Activated naive CD8-positive, alpha-beta T cell treated with anti-CD3 and anti-CD28 coated beads, Interleukin-2, amount 50 U/mL, for 24 hours (primary cell): ENCODE results near the gene FSCN2.
"Not testable (repeated sequence)": the region's sequence is repeated elsewhere in the genome, so short reads cannot be mapped to it uniquely, and the experiment has no call there.

ENCODE experiments used
- ATAC-seq: fragments of 150-1000 bp; cut with Tn5 transposase; one replicate; pipeline ENCODE4 v1.10.0; 2021
- DNase-seq: peaks from one replicate; pipeline ENCODE4 v3.0.0; 2021
- H3K27ac Mint-ChIP-seq: one replicate; pipeline ENCODE4 v1.8.0; 2021; ENCODE audit warnings: mild to moderate bottlenecking, mixed read lengths
- H3K27me3 Mint-ChIP-seq: one replicate; pipeline ENCODE4 v1.8.0; 2021; ENCODE audit warnings: mixed read lengths
- H3K36me3 Mint-ChIP-seq: one replicate; pipeline ENCODE4 v1.8.0; 2021; ENCODE audit warnings: low read depth, mixed read lengths
- H3K4me1 Mint-ChIP-seq: one replicate; pipeline ENCODE4 v1.8.0; 2021; ENCODE audit warnings: mixed read lengths
- H3K4me3 Mint-ChIP-seq: one replicate; pipeline ENCODE4 v1.8.0; 2021; ENCODE audit warnings: mild to moderate bottlenecking, moderate library complexity, mixed read lengths
- H3K9me3 Mint-ChIP-seq: one replicate; pipeline ENCODE4 v1.8.0; 2021; ENCODE audit warnings: mixed read lengths

Gene FSCN2

DNA sequence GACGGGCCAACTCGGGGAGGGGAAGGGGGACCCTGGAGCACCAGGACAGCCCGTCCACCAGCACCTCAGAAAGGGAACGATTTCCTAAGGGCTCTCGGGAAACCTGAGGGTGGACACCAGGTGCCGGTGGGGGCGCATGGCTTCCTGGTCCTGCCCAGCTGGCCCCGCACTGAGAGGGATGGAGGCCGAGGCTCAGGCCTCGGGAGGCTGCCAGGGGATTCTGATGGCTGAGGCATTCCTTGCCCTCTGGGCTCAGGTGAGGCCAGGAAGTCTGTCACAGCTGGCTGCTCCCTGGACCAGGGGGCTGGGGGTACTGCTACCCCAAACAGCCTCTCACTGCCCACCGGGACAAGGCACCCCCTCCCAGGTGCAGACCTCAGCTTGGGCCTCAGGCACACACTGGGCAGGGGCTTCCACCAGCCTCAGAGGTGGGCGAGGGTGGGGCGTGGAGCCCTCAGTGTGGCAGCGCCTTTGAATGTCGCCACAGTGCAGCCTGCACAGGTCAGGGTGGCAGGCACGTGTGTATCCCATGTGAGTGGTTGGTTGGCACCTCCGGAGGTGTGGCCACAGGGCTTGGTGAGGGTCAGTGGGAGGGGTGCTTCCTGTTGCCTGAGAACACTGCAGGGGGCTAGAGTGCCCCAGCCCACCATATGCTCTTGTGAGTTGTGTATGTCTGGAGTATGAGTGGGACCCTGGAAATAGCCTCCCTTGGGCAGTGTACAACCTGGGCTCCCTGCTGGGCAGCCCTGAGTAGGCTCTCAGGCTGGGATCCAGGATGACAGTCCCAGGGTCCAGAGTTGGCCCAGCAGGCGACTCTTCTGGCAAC, 3.9 kb upstream of the FSCN2 start:
- Mint-ChIP-seq H3K27me3 (peaks cover 8% of the 10 kb centered on the region), H3K36me3 (no peaks in the 10 kb centered on the region), H3K27ac (no peak overlapping the region), H3K4me3 (no peak overlapping the region), H3K9me3 (no peaks in the 10 kb centered on the region), H3K4me1 (peaks cover 5% of the 10 kb centered on the region)
- DNase-seq: no peak
- ATAC-seq: no peak

DNA sequence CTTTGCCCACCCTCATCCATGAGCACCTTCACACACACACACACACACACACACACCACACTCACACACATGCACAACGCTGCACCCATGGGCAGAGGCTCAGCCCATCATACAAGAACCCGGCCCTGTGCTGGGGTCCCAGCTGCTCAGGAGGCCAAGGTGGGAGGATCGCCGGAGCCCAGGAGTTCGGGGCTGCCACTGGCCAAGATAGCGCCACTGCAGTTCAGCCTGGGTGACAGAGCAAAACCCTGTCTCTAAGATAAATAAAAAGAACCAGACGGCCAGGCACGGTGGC, 3.4 kb upstream of the FSCN2 start:
- H3K27ac Mint-ChIP-seq: no peak overlapping the region
- H3K9me3 Mint-ChIP-seq: no peaks in the 10 kb centered on the region
- DNase-seq (no peak), ATAC-seq (no peak)
- H3K36me3 Mint-ChIP-seq: no peaks in the 10 kb centered on the region
- no peak overlapping the region for H3K4me3 Mint-ChIP-seq
- H3K4me1 Mint-ChIP-seq: peaks cover 4% of the 10 kb centered on the region
- H3K27me3 Mint-ChIP-seq: peaks cover 8% of the 10 kb centered on the region

GRCh38 chr17:81526662-81527571, 1.3 kb upstream of the FSCN2 start:
- Mint-ChIP-seq H3K4me1 (no peaks in the 10 kb centered on the region), H3K9me3 (no peaks in the 10 kb centered on the region), H3K36me3 (no peaks in the 10 kb centered on the region), H3K27ac (no peak overlapping the region), H3K27me3 (peaks cover 6% of the 10 kb centered on the region), H3K4me3 (no peak overlapping the region)
- DNase-seq (no peak), ATAC-seq (no peak)

- H3K4me1 Mint-ChIP-seq: no peaks in the 10 kb centered on the region
Measured at GRCh38 chr17:81528384-81528650, 140 bp downstream of the FSCN2 start.

DNA sequence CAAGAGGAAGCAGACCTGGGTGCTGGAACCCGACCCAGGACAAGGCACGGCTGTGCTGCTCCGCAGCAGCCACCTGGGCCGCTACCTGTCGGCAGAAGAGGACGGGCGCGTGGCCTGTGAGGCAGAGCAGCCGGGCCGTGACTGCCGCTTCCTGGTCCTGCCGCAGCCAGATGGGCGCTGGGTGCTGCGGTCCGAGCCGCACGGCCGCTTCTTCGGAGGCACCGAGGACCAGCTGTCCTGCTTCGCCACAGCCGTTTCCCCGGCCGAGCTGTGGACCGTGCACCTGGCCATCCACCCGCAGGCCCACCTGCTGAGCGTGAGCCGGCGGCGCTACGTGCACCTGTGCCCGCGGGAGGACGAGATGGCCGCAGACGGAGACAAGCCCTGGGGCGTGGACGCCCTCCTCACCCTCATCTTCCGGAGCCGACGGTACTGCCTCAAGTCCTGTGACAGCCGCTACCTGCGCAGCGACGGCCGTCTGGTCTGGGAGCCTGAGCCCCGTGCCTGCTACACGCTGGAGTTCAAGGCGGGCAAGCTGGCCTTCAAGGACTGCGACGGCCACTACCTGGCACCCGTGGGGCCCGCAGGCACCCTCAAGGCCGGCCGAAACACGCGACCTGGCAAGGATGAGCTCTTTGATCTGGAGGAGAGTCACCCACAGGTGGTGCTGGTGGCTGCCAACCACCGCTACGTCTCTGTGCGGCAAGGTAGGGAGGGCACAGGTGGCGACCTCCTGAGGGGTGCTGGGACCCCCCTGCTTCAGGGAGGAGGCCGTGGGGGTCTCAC, 667 bp downstream of the FSCN2 start:
- DNase-seq: no peak
- no peaks in the 10 kb centered on the region for H3K36me3 Mint-ChIP-seq
- peaks cover 6% of the 10 kb centered on the region for H3K27me3 Mint-ChIP-seq
- no peaks in the 10 kb centered on the region for H3K4me1 Mint-ChIP-seq
- ATAC-seq: no peak
- no peak overlapping the region for H3K4me3 Mint-ChIP-seq
- H3K9me3 Mint-ChIP-seq: no peaks in the 10 kb centered on the region
- no peak overlapping the region for H3K27ac Mint-ChIP-seq

More at GRCh38 chr17:81528384-81528650, 140 bp downstream of the FSCN2 start:
- Mint-ChIP-seq H3K27me3 (peaks cover 6% of the 10 kb centered on the region), H3K9me3 (no peaks in the 10 kb centered on the region), H3K4me3 (no peak overlapping the region), H3K27ac (no peak overlapping the region), H3K36me3 (no peaks in the 10 kb centered on the region)
- ATAC-seq: no peak
- DNase-seq: no peak

- DNase-seq: no peak
- Mint-ChIP-seq H3K9me3 (no peaks in the 10 kb centered on the region), H3K27me3 (peaks cover 6% of the 10 kb centered on the region), H3K36me3 (no peaks in the 10 kb centered on the region), H3K27ac (no peak overlapping the region), H3K4me3 (no peak overlapping the region), H3K4me1 (no peaks in the 10 kb centered on the region)
- ATAC-seq: no peak
Measured at GRCh38 chr17:81529437-81529803, 1.2 kb downstream of the FSCN2 start.

DNA sequence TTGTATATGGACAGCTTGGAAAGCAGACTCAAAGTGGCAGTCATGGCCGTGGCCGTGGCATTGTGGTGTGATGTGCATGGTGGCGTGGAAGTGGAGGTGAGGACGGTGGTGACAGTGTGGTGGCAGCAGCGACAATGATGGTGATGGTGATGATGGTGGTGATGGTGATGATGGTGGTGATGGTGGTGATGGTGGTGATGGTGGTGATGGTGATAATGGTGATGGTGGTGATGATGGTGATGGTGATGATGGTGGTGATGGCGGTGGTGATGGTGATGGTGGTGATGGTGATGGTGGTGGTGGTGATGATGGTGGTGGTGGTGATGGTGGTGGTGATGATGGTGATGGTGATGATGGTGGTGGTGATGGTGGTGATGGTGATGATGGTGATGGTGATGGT, 2.8 kb downstream of the FSCN2 start:
- not testable (repeated sequence) for H3K27me3 Mint-ChIP-seq, H3K27ac Mint-ChIP-seq, H3K4me3 Mint-ChIP-seq, DNase-seq, H3K4me1 Mint-ChIP-seq, H3K9me3 Mint-ChIP-seq, ATAC-seq, H3K36me3 Mint-ChIP-seq

- H3K4me1 Mint-ChIP-seq, ATAC-seq, DNase-seq, H3K27me3 Mint-ChIP-seq, H3K9me3 Mint-ChIP-seq, H3K36me3 Mint-ChIP-seq, H3K27ac Mint-ChIP-seq, H3K4me3 Mint-ChIP-seq: not testable (repeated sequence)
Measured at GRCh38 chr17:81531998-81532404, 3.8 kb downstream of the FSCN2 start.

DNA sequence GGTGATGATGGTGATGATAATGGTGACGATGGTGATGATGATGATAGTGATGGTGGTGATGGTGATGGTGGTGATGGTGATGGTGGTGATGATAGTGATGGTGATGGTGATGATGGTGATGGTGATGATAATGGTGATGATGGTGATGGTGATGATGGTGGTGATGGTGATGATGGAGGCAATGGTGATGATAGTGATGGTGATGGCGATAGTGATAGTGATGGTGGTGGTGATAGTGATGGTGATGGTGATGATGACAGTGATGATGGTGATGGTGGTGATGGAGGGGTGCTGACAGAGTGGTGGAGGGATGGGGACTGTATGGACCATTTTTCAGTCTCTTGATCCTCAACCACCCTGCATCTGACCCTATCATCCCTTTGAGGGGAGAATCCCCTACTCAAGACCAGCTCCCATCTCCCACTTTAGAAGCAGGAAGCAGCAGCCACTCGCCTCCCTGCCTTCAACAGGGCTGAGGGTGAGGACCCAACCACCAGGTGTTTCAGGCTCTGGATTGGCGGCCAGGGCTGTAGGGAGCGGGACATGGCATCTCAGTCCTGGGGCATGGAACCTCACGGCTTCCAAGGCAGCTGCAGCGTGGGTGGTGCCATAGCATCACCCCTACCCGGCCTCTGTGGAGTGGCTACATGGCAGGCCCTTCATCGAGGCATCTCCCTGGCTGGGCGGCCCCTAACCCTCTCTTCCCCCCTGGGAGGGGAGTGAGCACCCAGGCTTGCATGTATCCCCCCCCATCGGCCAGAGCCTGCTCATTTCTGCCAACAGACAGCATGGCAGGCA, 4.5 kb downstream of the FSCN2 start:
- Mint-ChIP-seq H3K27ac (no peak overlapping the region), H3K36me3 (no peaks in the 10 kb centered on the region), H3K27me3 (peaks cover 9% of the 10 kb centered on the region), H3K4me1 (no peaks in the 10 kb centered on the region), H3K9me3 (no peaks in the 10 kb centered on the region), H3K4me3 (no peak overlapping the region)
- ATAC-seq (no peak), DNase-seq (no peak)

DNA sequence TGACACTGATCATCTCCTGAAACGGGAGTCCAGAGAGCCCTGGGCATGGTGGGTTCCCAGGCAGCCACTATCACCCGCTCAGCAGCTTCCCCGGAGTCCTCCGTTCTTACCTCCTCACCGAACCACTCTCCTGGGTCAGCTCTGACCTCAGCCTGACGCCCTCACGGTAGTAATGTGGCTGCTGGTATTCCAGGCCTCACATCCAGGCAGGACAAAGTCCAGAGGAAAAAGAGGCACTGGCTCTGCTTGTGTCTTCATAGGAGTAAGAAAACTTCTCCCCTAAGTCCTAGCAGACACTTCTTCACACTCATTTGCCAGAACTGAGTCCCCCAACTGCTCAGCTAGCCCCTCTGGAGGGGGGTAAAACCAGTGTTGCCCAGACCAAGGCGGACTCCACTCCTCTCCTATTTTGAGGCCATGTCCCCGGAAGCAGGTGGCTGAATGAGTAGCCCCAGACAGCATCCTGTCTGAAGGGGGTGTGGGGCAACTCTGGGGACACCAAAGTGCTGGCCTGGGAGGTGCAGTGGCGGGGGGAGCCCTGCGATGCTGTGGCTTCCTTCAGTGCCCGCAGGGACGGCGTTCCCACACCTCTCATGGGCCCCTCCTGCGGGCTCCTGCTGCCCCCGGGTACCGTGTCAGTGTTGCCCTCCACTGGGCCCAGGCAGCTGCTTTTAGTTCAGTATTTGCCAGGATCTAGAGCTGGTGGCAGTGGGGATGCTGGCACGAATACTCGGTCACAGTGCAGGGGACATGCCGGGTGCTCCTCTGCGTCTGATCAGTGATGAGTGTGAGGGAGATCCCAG, 5.4 kb downstream of the FSCN2 start:
- no peaks in the 10 kb centered on the region for H3K4me1 Mint-ChIP-seq
- no peak for DNase-seq
- no peaks in the 10 kb centered on the region for H3K36me3 Mint-ChIP-seq
- peaks cover 9% of the 10 kb centered on the region for H3K27me3 Mint-ChIP-seq
- no peak for ATAC-seq
- H3K27ac Mint-ChIP-seq: no peak overlapping the region
- H3K4me3 Mint-ChIP-seq: no peak overlapping the region
- H3K9me3 Mint-ChIP-seq: no peaks in the 10 kb centered on the region

GRCh38 chr17:81534157-81535006, 6.2 kb downstream of the FSCN2 start:
- H3K4me3 Mint-ChIP-seq: no peak overlapping the region
- H3K27ac Mint-ChIP-seq: no peak overlapping the region
- no peaks in the 10 kb centered on the region for H3K36me3 Mint-ChIP-seq
- ATAC-seq: no peak
- no peaks in the 10 kb centered on the region for H3K9me3 Mint-ChIP-seq
- no peaks in the 10 kb centered on the region for H3K4me1 Mint-ChIP-seq
- H3K27me3 Mint-ChIP-seq: peaks cover 9% of the 10 kb centered on the region
- no peak for DNase-seq

DNA sequence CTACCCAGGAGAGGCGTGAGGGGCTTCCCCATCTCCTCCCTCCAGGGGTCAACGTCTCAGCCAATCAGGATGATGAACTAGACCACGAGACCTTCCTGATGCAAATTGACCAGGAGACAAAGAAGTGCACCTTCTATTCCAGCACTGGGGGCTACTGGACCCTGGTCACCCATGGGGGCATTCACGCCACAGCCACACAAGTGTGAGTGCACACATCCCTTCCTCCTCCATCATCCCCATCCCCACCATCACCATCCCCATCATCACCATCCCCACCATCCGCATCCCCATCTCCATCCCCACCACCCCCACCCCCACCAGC, 6.8 kb downstream of the FSCN2 start:
- ATAC-seq (no peak), DNase-seq (no peak)
- Mint-ChIP-seq H3K4me3 (no peak overlapping the region), H3K36me3 (no peaks in the 10 kb centered on the region), H3K4me1 (no peaks in the 10 kb centered on the region), H3K9me3 (no peaks in the 10 kb centered on the region), H3K27me3 (peaks cover 9% of the 10 kb centered on the region), H3K27ac (no peak overlapping the region)
